Lower leg skin (tissue), 4 donors: ENCODE measurements around the gene SYPL1. TPM values are rescaled to one million over a fixed set of nuclear protein-coding genes. Genes with fewer than 3 reads are reported as not detected.

ENCODE experiments used
- DNase-seq, 2 donors: peaks; one replicate each; pipeline ENCODE4 v3.0.0-alpha.2; 2019; ENCODE audit warnings: low spot score in 2 of 2
- H3K4me3 ChIP-seq: fragments of 200-600 bp; sonication (generic); 2 replicates; pipeline ENCODE4 v1.5.1; 2017; ENCODE audit warnings: mild to moderate bottlenecking, low read depth; ENCODE audit not compliant: poor library complexity, severe bottlenecking
- CTCF ChIP-seq, 3 donors: fragments of 450-650 bp; IDR thresholded peaks; one replicate each; pipeline ENCODE4 v1.5.1; 2016; ENCODE audit warnings: antibody characterized with exemption in 3 of 3, mild to moderate bottlenecking in 3 of 3, moderate library complexity in 2 of 3
- POLR2A ChIP-seq, 2 donors: fragments of 450-650 bp; IDR thresholded peaks; one replicate each; pipeline ENCODE4 v1.6.1; 2016 to 2017; ENCODE audit warnings: antibody characterized with exemption in 2 of 2, mild to moderate bottlenecking in 1 of 2, moderate library complexity in 1 of 2
- WGBS, 2 donors: methylation state at CpG; one replicate each; pipeline ENCODE4 v1.1.5; 2018; 5-methylcytosine and 5-hydroxymethylcytosine counted together
- intact Hi-C: fragments of 100-400 bp; cut with DNase I; formaldehyde crosslinking; loops from one replicate; pipeline ENCODE4 v1.15.0; 2023; ENCODE audit warnings: low total_unique reads
- total RNA-seq, 4 donors: library from RNA; depleted of rRNA; stranded (reverse); fragments of >200 nt; gene quantifications; one replicate each; pipeline ENCODE4 v1.1.0, GENCODE V29; 2016

SYPL1 gene
- total RNA-seq, 4 donors from 2014 or later: 77.7 to 96.7 (median 89.6) TPM

GRCh38 chr7:106098889-106099288 lies 13.2 kb downstream of the SYPL1 start:
- TF ChIP-seq POLR2A (IDR thresholded peaks at IDR 0.05): no peak
- TF ChIP-seq CTCF (IDR thresholded peaks at IDR 0.05): no peak
- H3K4me3 ChIP-seq: no peak overlapping the region
- intact Hi-C loops: loop anchor here (5.0 kb wide), 1 partner anchor 42 kb away; no protein-coding TSS in a partner anchor
- no peak for DNase-seq

GRCh38 chr7:106095634-106096033 lies 16.5 kb downstream of the SYPL1 start:
- DNase-seq: no peak
- TF ChIP-seq POLR2A (IDR thresholded peaks at IDR 0.05) (no peak), CTCF (IDR thresholded peaks at IDR 0.05) (no peak)
- 81 to 85% methylated on average over 1 of the region's 1 CpG for WGBS, 2 donors
- intact Hi-C loops: loop anchor here (5.0 kb wide), 1 partner anchor 38 kb away; no protein-coding TSS in a partner anchor
- no peak overlapping the region for H3K4me3 ChIP-seq

- TF ChIP-seq POLR2A (IDR thresholded peaks at IDR 0.05) (no peak), CTCF (IDR thresholded peaks at IDR 0.05) (no peak)
- H3K4me3 ChIP-seq: no peak overlapping the region
- DNase-seq: no peak
- 74 to 85% methylated on average over 3 of the region's 3 CpGs for WGBS, 2 donors
- intact Hi-C loops: loop anchor here (5.0 kb wide), 1 partner anchor 37 kb away; no protein-coding TSS in a partner anchor
Observed at GRCh38 chr7:106094780-106095179, 17.3 kb downstream of the SYPL1 start.

DNA sequence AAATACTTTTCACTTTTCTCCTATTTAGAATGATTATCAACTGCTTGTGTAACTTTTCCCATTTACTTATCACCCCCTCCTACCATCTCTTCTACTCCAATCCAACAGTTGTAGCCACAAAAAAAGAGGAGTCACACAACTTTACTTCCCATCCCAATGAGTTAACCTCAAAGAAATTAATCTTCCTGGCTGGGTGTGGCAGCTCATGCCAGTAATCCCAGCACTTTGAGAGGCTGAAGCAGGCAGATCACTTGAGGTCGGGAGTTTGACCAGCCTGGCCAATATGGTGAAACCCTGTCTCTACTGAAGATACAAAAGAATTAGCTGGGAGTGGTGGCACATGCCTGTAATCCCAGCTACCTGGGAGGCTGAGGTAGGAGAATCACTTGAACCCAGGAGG lies 19.9 kb downstream of the SYPL1 start:
- DNase-seq: no peak
- TF ChIP-seq POLR2A (IDR thresholded peaks at IDR 0.05) (no peak), CTCF (IDR thresholded peaks at IDR 0.05) (no peak)
- intact Hi-C loops: no loop called here
- H3K4me3 ChIP-seq: no peak overlapping the region
- WGBS, 2 donors: 67 to 71% methylated on average over 1 of the region's 1 CpG

DNA sequence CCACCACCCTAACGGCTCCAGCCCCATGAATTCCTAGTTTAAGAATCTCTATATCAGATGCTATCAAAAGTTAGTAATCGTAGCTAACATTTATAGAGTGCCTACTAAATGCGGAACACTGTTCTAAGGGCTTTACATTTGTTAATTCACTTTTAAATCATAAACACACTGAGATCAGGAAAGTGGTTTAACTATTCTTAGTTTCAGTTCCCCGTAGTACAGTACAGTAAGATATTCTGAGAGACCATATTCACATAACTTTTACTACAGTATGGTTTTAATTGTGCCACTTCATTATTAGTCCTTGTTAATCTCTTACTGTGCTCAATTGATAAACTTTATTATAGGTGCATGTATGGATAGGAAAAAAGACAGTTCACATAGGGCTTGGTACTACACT lies 22.5 kb downstream of the SYPL1 start:
- WGBS, 2 donors: 71 to 75% methylated on average over 4 of the region's 4 CpGs

More for the DNA sequence above, 22.5 kb downstream of the SYPL1 start:
- intact Hi-C loops: no loop called here
- H3K4me3 ChIP-seq: no peak overlapping the region
- TF ChIP-seq POLR2A (IDR thresholded peaks at IDR 0.05) (no peak), CTCF (IDR thresholded peaks at IDR 0.05) (no peak)
- DNase-seq: no peak
